NCI-H1417 (cell line): ENCODE measurements around the gene CFAP52.
"Not testable (repeated sequence)": the region's sequence is repeated elsewhere in the genome, so short reads cannot be mapped to it uniquely, and the experiment has no call there.

Source experiments
- DNase-seq, 3 experiments: peaks; one replicate each; lab custom pipeline; 2025; lab: John Stamatoyannopoulos, UW

Gene CFAP52, protein sequence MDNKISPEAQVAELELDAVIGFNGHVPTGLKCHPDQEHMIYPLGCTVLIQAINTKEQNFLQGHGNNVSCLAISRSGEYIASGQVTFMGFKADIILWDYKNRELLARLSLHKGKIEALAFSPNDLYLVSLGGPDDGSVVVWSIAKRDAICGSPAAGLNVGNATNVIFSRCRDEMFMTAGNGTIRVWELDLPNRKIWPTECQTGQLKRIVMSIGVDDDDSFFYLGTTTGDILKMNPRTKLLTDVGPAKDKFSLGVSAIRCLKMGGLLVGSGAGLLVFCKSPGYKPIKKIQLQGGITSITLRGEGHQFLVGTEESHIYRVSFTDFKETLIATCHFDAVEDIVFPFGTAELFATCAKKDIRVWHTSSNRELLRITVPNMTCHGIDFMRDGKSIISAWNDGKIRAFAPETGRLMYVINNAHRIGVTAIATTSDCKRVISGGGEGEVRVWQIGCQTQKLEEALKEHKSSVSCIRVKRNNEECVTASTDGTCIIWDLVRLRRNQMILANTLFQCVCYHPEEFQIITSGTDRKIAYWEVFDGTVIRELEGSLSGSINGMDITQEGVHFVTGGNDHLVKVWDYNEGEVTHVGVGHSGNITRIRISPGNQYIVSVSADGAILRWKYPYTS

GRCh38 chr17:9576521-9577372 is at the start of gene CFAP52:
TSS of gene CFAP52 (plus strand) at chr17:9576642. CDS start at chr17:9576696, 54 bp downstream.
- DNase-seq, result peak; percentile 61 to 79 (median 73)

GRCh38 chr17:9527788-9528187 is 48.7 kb upstream of the CFAP52 start:
- DNase-seq, result no peak

- DNase-seq, result peak in 2 of 3 experiments; percentile 0 to 20
These were observed 47.3 kb upstream of the CFAP52 start for GRCh38 chr17:9529033-9529700.

GRCh38 chr17:9531034-9531433 is 45.4 kb upstream of the CFAP52 start:
- DNase-seq, result no peak

DNA sequence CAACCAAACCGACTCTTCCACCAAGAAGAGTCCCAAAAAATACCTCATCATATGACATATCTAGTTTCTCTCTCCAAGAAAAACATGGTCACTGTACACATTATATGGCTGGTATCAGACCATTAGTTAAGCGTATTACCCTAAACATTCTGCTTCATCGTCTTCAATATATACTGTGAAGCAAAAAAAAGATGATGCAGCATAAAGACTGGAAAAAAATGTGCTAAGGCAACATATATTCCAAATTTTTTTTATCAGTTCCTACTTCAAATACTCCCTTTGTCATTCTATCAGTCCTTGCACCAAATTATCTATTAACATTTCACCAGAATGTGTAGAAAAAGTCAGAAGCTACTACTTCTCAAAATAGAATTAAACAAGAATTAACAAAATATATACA is 43.7 kb upstream of the CFAP52 start:
- DNase-seq, result no peak

DNA sequence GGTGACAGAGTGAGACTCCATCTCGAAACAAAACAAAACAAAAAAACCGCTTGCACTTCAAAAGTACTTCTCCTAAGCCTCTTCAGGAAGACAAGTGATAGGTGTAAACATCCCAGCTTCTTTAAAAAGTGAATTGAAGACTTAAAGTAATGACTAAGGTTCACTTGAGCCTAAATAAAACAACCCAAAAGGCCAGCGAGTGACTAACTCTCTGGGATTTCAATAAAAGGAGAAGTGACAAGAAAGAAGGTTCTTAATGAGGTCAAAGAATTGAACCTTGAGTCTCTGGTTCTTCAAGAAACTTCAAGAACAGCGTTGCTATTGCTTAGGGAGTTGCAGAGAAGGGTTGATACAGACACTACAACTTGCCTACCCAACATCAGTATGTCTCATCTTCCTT is 43.0 kb upstream of the CFAP52 start:
- DNase-seq, result no peak

GRCh38 chr17:9536061-9536460 is 40.4 kb upstream of the CFAP52 start:
- DNase-seq, result no peak

- no peak for DNase-seq
These were observed 39.2 kb upstream of the CFAP52 start for GRCh38 chr17:9537177-9537776.

DNA sequence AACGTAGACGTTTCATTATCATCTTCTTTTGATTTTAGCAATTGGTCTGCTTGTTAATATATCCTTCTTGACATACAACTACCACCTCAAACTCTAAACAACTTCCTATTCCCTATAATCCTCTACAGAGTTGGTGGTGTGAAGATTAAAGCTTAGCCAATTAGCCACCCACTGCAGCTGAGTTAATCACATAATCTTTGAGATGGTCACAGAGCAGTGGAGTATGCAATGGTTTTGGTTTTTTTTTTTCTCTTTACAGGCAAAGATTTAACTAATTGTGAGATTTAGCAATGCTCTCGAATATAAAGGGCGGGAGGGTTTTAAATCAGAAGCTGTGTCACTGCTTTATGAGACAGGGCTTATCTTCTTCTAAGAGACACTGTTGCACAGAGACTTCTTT is 37.8 kb upstream of the CFAP52 start:
- DNase-seq, result no peak

DNA sequence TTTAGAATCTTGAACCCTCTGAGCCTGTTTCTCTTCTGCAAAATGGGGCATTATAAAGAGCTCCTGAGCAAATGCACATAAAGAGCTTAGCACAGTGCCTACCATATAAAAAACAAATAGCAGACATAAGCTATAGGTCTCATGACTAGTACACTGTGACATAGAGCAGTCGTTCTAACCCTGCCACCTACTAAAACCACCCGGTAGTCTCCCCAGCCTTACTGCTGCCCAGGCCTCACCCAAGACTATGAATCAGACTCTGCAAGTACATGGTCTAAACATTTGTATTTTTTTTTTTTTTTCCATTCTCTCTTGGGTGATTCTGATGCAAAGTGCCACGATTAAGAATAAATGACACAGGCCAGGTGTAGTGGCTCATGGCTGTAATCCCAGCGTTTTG is 34.7 kb upstream of the CFAP52 start:
- no peak for DNase-seq

DNA sequence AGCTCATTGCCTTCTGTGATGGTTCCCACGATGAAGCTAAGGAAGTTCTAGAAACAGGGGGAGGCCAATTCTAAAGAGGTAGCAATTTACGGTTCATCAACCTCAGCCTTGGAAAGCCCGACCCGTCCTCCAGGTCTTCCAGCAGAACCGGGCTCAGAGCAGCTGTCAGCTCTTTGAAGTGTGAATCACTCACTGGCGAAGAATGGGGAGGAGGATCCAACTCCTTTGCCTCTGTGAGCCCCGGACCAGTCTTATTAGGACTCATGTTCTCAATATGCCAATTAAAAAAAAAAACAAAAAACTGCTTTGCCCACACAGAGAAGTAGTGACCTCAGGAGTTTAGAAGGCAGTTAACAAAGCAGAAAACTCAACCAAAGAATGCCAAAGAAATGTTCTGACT is 32.2 kb upstream of the CFAP52 start:
- no peak for DNase-seq

DNA sequence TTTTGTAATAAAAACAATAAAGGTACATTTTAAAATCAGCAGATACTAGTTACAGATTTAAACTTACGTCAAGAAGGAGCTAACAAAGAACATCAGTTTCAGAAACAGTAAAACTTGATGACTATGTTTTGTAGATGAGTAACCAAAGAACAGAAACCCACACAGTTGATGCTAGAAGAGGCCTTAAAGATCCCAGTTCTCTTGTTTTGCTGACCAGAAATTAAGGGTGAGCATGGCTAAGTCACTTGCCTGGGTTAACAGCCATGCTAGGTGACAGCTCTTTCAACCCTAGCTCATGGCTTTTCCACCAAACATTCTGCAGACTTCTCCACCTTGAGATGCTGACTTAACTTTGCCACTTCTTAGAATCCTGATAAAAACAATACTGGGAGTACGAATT is 27.2 kb upstream of the CFAP52 start:
- DNase-seq, result no peak

DNA sequence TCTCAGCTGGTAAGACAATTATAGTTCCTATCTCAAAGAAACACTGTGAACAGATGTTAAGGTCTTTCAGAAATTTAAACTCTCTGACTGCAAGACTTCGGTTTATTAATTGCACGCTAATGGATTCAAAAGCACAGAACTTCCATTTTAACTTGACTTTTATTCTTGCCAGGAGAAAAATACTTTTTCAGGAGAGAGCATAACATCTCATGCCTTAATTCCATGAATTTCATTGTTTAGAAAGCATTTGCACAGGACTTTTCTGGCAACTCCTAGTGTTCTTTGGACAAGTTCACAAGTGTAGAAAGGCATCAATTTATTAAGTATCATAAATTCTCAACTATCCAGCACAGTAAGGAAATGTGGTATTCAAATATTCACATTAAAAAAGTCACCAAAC is 23.3 kb upstream of the CFAP52 start:
- no peak for DNase-seq

GRCh38 chr17:9553596-9553995 is 22.8 kb upstream of the CFAP52 start:
- DNase-seq, result no peak

DNA sequence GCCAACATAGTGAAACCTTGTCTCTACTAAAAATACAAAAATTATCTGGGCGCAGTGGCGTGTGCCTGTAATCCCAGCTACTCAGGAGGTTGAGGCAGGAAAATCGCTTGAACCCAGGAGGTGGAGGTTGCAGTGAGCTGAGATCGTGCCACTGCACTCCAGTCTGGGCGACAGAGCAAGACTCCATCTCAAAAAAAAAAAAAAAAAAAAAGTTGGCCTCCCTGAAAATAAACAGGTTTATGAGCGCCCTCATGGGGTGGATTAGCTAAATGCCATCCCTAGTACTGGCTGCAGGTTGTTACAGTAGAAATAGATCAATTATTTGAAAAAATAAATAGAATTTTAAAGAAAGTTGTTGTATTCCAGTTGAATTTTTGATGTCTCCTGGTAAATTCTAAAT is 21.7 kb upstream of the CFAP52 start:
- peak; percentile 3 to 43 (median 6) for DNase-seq

- peak in 1 of 3 experiments; percentile 1 for DNase-seq
These were observed 19.2 kb upstream of the CFAP52 start for GRCh38 chr17:9557161-9557755.

- DNase-seq, result no peak
These were observed 18.6 kb upstream of the CFAP52 start for GRCh38 chr17:9557857-9558256.

DNA sequence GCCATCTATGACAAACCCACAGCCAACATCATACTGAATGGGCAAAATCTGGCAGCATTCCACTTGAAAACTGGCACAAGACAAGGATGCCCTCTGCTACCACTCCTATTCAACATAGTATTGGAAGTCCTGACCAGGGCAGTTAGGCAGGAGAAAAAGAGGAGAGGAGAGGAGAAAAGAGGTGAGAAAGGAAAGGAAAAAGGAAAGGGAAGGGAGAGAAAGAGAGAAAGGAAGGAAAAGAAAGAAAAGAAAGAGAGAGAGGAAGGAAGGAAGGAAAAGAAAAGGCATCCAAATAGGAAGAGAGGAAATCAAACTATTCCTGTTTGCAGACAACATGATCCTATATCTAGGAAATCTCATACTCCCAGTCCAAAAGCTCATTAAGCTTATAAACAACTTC is 12.3 kb upstream of the CFAP52 start:
- no peak for DNase-seq

GRCh38 chr17:9566067-9566466 is 10.4 kb upstream of the CFAP52 start:
- peak in 1 of 3 experiments; percentile 0 for DNase-seq

GRCh38 chr17:9566739-9567138 is 9.7 kb upstream of the CFAP52 start:
- DNase-seq, result not testable (repeated sequence)

- no peak for DNase-seq
These were observed 8.4 kb upstream of the CFAP52 start for GRCh38 chr17:9568004-9568403.
